DMS 273 (cell line): Measurements from ENCODE around the gene MAP4K2.
A peak's percentile ranks its signal among the peaks of the same experiment; 100 is the strongest.

Source experiments
- DNase-seq: peaks from one replicate; lab custom pipeline; 2025; ENCODE audit not compliant: unreplicated experiment; lab: John Stamatoyannopoulos, UW

Gene MAP4K2

GRCh38 chr11:64769283-64769682 lies 33.7 kb downstream of the MAP4K2 start:
- no peak for DNase-seq

- no peak for DNase-seq
These were observed 34.7 kb downstream of the MAP4K2 start for GRCh38 chr11:64768300-64768694.

- peak; percentile 81 for DNase-seq
These were observed 35.4 kb downstream of the MAP4K2 start for GRCh38 chr11:64767344-64768299.

GRCh38 chr11:64766881-64767280 lies 36.1 kb downstream of the MAP4K2 start:
- no peak for DNase-seq

- no peak for DNase-seq
These were observed 37.0 kb downstream of the MAP4K2 start for GRCh38 chr11:64765851-64766665.

DNA sequence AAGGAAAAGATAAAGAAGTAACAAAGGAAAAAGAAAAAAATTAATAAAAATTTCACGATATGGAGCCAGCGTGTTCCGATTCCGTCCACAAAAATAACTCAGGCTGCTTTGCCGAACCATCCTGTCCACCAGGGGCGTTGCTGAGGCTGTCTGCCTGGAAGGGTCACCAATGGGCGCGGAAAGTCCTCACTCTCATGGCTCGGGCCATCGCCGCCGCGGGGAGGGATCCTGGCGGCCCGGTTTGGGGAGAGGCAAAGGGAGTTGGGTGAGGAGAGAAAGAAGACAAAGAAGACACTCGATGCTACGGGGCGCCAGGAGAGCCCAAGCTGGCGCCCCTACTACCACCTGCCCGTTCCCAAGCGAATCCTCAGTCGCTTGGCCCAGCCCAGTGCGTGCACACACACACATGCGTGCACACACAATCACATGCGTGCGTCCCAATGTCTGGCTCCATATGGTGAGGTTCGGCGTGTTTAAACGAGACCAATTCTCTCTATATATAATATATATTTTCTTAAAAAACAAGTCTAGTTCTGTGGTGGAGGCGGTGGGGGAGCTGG lies 37.6 kb downstream of the MAP4K2 start:
- no peak for DNase-seq

GRCh38 chr11:64764753-64765152 lies 38.3 kb downstream of the MAP4K2 start:
- DNase-seq = no peak

DNA sequence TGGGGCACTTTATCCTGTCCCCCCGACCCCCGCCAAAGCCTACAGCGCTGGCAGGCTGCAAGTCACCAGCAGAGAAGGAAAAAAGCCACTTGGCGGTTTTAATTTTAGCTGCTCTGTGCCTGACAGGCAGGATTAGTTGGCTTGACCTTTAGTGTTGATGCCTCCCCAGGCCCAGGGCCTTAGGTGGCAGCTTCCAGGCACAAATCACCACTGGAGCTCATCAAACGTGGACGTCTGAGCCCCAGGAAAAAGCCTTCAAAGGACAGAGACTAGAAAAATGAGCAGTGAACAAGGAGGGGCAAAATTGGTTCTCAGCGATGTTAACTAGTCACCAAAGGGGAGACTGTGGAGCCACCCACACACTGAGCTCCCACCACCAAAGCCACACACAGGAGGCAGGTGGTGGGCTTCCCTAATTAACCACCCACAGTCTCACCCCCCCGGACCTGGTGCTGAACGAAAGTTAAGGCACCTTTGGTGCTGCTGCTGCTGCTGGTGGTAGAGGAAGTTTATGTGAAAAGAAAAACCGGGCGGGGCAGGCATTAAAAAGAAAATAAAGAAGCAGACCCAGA lies 38.9 kb downstream of the MAP4K2 start:
- no peak for DNase-seq

DNA sequence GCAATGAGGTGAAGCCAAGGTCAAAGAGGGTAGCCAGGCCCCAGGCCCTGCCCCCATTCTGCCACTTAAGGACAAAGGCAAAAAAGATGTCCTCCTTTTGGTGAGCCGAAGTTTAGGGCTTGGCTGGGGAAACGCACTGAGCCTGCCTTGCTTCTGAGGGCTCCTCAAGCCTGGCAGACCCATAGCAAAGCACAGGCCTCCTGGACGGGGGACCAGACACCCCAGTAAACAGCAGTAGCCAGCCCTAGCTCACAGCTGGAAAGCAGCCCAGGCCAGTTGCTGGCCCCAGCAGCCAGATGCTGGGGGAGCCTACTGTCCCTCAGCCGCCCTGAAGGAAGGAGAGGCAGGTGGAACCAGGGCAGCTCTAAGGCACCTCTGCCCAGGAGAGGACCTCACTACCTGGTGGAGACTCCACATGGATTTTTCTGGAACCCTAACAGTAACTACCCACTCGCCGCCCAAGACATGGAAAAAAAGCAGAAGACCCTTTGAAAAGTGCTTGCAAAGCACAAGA lies 39.4 kb downstream of the MAP4K2 start:
- no peak for DNase-seq

DNA sequence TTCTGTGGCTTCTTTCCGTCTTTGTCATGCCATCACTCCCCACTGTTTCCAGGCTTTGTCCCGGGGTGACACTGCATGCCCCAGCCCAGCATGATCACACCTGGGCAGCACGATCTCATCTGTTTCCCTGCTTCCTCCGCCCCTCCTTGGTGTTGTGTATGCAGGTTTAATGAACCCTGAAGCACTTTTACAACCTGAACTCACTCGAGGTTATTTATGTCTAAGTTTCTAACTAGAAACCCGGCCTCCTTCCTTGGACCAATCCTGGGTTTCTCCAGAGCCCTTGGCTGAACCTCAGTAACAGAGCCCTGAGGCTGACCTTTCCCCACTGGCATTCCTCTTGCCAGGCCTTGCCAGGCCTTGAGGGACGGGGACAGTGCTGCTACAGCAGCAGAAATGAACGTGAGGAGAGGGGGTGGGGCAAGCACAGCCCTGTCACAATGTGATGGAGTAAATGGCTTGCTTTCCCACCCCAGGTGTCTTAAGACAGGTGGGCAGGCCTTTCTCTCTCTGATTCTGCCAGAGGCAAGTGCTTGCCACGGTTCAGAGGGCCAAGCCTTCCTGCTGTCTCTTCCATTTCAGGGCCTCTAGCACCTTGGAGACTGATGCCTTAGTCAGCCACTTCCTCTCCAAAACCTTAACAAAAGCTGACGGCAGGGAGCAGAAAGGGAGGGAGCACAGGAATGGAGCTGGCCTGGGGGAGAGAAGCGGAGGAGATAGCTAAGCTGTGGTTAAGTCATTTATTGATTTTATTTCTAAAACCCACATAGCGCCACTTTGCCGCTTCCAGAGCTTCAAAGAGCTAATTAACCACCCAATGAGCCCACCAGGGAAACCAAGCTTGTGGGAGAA lies 40.1 kb downstream of the MAP4K2 start:
- no peak for DNase-seq

DNA sequence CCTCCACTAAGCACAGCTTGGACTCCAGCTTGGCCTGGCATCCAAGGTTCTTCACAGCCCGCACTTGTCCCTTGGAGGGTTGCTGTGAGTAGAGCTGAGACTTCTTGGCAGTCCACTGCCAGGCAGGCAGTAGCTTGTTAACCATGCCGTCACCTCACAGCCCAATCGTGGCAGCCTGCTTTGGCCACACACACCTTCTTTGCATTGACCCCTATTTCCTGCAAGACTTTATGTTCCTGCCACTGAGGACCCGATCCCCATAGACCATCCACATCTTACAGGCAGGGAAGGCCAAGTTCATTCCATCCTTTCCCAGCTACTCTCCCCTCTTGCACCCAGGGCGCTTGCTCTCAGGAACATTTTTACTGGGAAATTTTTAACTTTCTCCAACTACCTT lies 40.7 kb downstream of the MAP4K2 start:
- peak; percentile 39 for DNase-seq

DNA sequence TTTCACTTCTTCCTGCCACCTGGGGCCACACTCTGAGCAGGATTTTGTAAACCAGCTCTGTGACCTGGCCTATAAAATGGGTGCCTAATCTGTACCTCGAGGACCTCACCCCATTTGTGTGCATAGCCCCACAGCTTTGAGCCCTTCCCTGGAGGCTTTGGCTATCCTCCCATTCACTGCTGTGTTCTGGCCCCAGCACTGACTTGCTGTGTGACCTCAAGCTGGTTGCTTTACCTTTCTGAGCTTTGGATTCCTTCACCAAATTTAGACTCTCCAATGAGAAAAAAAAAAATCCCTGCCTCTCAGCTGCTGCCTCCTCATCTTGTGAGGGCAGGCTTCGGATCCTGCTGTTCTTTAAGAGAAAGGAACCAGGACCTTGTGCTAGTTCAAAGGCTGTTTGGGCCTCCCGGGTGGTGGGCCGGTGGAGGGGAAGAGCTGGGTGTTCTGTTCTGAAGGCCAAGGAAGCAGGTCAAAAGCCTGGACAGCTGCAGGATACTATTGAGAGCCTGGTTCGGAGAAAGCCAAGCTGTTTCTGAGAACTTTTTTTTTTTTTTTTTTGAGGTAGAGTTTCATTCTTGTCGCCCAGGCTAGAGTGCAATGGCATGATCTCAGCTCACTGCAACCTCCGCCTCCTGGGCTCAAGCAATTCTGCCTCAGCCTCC lies 42.1 kb downstream of the MAP4K2 start:
- DNase-seq = peak; percentile 42

DNA sequence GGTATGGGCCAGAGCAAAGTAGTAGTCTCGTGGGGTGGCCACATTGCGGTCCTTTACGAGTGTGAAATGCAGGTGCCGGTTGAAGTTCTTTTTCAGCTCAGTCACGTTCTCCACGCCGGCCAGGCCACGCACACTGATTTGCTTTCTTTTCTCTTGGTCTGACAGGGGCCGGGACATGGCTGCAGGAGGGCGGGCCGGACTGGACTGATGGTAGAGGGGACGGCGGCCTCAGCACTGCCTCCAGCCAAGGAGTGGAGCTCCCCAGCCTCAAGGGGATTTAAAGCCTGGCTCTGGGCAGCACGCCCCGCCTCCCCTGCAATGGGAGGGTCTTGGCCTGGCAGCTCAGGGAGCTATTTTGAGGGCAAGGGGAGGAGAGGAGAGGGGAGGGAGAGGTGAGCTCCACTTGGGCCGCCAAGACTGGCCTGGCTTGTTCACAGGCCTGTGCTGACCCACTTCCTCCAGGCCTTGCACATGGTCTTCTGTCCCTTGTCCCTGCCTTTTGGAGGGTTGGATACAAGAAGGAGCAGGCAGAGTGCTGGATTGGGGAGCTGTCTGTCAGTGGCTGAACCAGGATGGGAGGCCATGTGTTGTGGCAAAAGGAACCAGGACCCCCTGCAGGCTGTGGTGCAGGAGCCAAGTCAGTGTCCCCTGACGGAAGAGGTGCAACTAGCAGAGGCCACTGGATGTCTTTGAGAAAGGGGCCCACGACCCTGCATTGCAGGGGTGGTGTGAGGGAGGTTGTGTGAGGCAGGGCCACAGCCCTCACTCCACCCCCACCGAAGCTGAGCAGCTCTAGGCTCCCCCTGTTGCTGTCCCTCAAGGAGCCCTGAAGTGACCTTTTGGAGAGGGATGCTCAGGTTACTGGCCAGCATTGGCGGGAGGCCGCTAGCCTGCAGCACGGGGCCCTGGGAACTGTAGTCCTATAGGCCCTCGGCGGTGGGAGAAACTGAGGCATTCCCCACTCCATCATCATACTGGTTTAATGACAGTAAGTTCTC lies 43.0 kb downstream of the MAP4K2 start, which contains the start of gene PYGM:
PYGM (minus strand) TSS at position 253 of the 998 bp plus-strand sequence; CDS start at position 177, 76 bp downstream.
- peak; percentile 67 for DNase-seq

- DNase-seq = no peak
These were observed 43.8 kb downstream of the MAP4K2 start for GRCh38 chr11:64759131-64759721.

DNA sequence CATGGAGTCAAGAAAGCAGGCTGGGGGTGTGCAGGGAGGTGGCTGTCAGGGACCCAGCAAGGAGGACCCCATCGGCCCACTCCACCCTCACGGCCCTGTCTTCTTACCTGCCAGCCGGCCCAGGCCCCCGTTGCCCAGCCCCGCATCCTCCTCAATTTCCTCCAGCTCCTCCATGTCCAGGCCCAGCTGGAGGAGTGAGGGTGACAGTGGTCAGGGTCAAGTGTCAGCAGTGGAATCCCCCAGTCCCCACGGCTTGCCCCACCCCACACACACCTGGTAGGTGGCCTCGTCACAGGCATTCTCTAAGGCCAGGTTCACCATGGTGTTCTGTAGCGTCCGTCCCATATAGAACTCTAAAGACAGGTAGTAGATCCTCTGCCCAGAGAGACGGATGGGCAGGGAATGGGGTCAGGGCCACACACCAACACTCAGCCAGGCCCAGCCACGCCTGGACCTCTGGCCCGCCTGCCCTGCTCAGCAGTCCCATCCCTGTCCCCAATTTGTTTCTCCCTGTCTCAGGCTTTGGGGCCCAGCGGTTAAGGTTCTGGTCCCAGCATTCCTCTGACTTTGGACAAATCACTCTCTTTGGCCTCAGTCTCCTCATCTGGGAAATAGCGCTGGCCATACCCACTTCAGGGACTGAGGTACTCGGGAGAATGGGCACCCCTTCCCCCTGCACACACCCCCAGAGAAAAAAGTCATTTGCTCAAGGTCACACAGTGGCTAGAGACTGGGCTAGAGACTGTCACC lies 44.5 kb downstream of the MAP4K2 start:
- DNase-seq = no peak

- DNase-seq = no peak
These were observed 45.3 kb downstream of the MAP4K2 start for GRCh38 chr11:64757549-64758329.
